ENCODE data around the gene DKK1.

DKK1 gene

GRCh38 chr10:52313933-52314821 lies at the start of gene DKK1:
Gene DKK1 (plus strand): TSS chr10:52314281. CDS start chr10:52314435, 154 bp downstream.
- DNase-seq, result peak; percentile 39

- DNase-seq, result no peak
Measured at GRCh38 chr10:52265131-52265926, 48.8 kb upstream of the DKK1 start.

- DNase-seq, result no peak
Measured at GRCh38 chr10:52266858-52267257, 47.2 kb upstream of the DKK1 start.

GRCh38 chr10:52268790-52269189 lies 45.3 kb upstream of the DKK1 start:
- DNase-seq, result no peak

- DNase-seq, result no peak
Measured at GRCh38 chr10:52269233-52269632, 44.8 kb upstream of the DKK1 start.

- DNase-seq, result no peak
Measured at GRCh38 chr10:52276163-52276562, 37.9 kb upstream of the DKK1 start.

GRCh38 chr10:52276986-52277385 lies 37.1 kb upstream of the DKK1 start:
- DNase-seq, result no peak

GRCh38 chr10:52279546-52279945 lies 34.5 kb upstream of the DKK1 start:
- DNase-seq, result no peak

- DNase-seq, result no peak
Measured at GRCh38 chr10:52280051-52280450, 34.0 kb upstream of the DKK1 start.

GRCh38 chr10:52283174-52283573 lies 30.9 kb upstream of the DKK1 start:
- no peak for DNase-seq

- DNase-seq, result no peak
Measured at GRCh38 chr10:52284416-52285013, 29.6 kb upstream of the DKK1 start.

- DNase-seq, result no peak
Measured at GRCh38 chr10:52287866-52288265, 26.2 kb upstream of the DKK1 start.

GRCh38 chr10:52297747-52298146 lies 16.3 kb upstream of the DKK1 start:
- DNase-seq, result no peak

GRCh38 chr10:52300599-52301277 lies 13.3 kb upstream of the DKK1 start:
- DNase-seq, result no peak

GRCh38 chr10:52308251-52309031 lies 5.6 kb upstream of the DKK1 start:
- peak; percentile 37 for DNase-seq

- no peak for DNase-seq
Measured at GRCh38 chr10:52312942-52313255, 1.2 kb upstream of the DKK1 start.

GRCh38 chr10:52313256-52313932 lies 687 bp upstream of the DKK1 start:
- no peak for DNase-seq

- peak; percentile 2 for DNase-seq
Measured at GRCh38 chr10:52314822-52315552, 906 bp downstream of the DKK1 start.

- no peak for DNase-seq
Measured at GRCh38 chr10:52316001-52316400, 1.9 kb downstream of the DKK1 start.

GRCh38 chr10:52316500-52316899 lies 2.4 kb downstream of the DKK1 start:
- DNase-seq, result no peak

- no peak for DNase-seq
Measured at GRCh38 chr10:52318136-52318701, 4.1 kb downstream of the DKK1 start.
